Right lobe of liver (tissue), 6 donors: ENCODE measurements around the gene PSME2. TPM values are rescaled to one million over a fixed set of nuclear protein-coding genes. Genes with fewer than 3 reads are reported as not detected.

Source experiments
- ATAC-seq, 4 donors: fragments of 200-7000 bp; cut with Tn5 transposase; one replicate each; pipeline ENCODE4 v1.9.1; 2020; ENCODE audit warnings: mild to moderate bottlenecking in 4 of 4, moderate library complexity in 4 of 4
- DNase-seq, 3 donors: peaks; one replicate each; pipeline ENCODE4 v3.0.0-alpha.2; 2020
- H3K27ac ChIP-seq, 3 donors: fragments of 200-600 bp; one replicate each; pipeline ENCODE4 v1.8.0; 2022
- H3K27me3 ChIP-seq, 2 donors: fragments of 200-600 bp; one replicate each; pipeline ENCODE4 v1.8.0; 2022
- H3K36me3 ChIP-seq, 4 donors: fragments of 200-600 bp; sonication (generic) in 1 of 4; one replicate each; pipeline versions ENCODE4 v1.5.1 to v1.8.0; 2017 to 2022; ENCODE audit warnings: control low read depth in 1 of 4
- H3K4me1 ChIP-seq, 4 donors: fragments of 200-600 bp; sonication (generic) in 1 of 4; one replicate each; pipeline versions ENCODE4 v1.5.1 to v1.8.0; 2017 to 2022; ENCODE audit warnings: control low read depth in 1 of 4
- H3K4me3 ChIP-seq, 3 donors: fragments of 200-600 bp; one replicate each; pipeline ENCODE4 v1.8.0; 2022
- H3K9me3 ChIP-seq, 4 donors: fragments of 200-600 bp; sonication (generic) in 1 of 4; one replicate each; pipeline versions ENCODE4 v1.5.1 to v1.8.0; 2017 to 2022; ENCODE audit warnings: control low read depth in 1 of 4
- POLR2A ChIP-seq: fragments of 450-650 bp; IDR thresholded peaks from one replicate; pipeline ENCODE4 v1.6.1; 2017; ENCODE audit warnings: antibody characterized with exemption, mild to moderate bottlenecking
- WGBS: methylation state at CpG from one replicate; pipeline ENCODE4 v1.1.6; 2018; ENCODE audit warnings: low coverage, low lambda C conversion rate; ENCODE audit not compliant: insufficient coverage; ENCODE audit errors: missing lambda C conversion rate; 5-methylcytosine and 5-hydroxymethylcytosine counted together
- intact Hi-C, 2 donors: fragments of 100-400 bp; cut with DNase I; formaldehyde crosslinking; loops; one replicate each; pipeline versions ENCODE4 v1.11.2 to v1.14.1; 2022
- total RNA-seq, 6 experiments: library from RNA; depleted of rRNA in 2 of 6; stranded (reverse); fragments of >200 nt in 2 of 6; fragmentation: NEBNext Ultra II Directional in 3 of 6; extraction: Animal tissue kit (Norgen Biotek cat#: 25700) in 3 of 6; gene quantifications; one replicate each; pipeline versions ENCODE4 v1.1.0 to v1.2.4, GENCODE V29; 2016 to 2023
- TF ChIP-seq, protein P1 (sequence below), 4 donors: fragments of 200-600 bp in 3 of 4; fragments of 450-650 bp in 1 of 4; IDR thresholded peaks; one replicate each; pipeline versions ENCODE4 v1.5.1 to v1.8.0; 2016 to 2022; ENCODE audit warnings: antibody characterized with exemption in 4 of 4, mild to moderate bottlenecking in 2 of 4
- donor health status: DM: no; HTN: yes; CAD: no.
- donor health status: DM: no; HTN: no; CAD: no.
- donor health status: DM: no; HTN: no; CAD: no.
- donor health status: DM: no; HTN: yes; CAD: no.
- donor health status: DM: no; HTN: yes; CAD: no.

The PSME2 gene
- total RNA-seq, 6 experiments from 2014 or later = 66.1 to 142 (median 110) TPM

- ATAC-seq (no peak), DNase-seq (no peak)
- 91% methylated on average over 9 of the region's 15 CpGs for WGBS
- Histone ChIP-seq H3K36me3 (peaks cover 0 to 9% (median 0%) of the 10 kb centered on the region in 4 donors), H3K27ac (no peak overlapping the region), H3K9me3 (no peaks in the 10 kb centered on the region), H3K27me3 (no peaks in the 10 kb centered on the region), H3K4me1 (peaks cover 0 to 34% (median 4%) of the 10 kb centered on the region in 4 donors), H3K4me3 (no peak overlapping the region)
- intact Hi-C loops = no loop called here
- TF ChIP-seq POLR2A = no peak
- TF ChIP-seq, protein P1, sequence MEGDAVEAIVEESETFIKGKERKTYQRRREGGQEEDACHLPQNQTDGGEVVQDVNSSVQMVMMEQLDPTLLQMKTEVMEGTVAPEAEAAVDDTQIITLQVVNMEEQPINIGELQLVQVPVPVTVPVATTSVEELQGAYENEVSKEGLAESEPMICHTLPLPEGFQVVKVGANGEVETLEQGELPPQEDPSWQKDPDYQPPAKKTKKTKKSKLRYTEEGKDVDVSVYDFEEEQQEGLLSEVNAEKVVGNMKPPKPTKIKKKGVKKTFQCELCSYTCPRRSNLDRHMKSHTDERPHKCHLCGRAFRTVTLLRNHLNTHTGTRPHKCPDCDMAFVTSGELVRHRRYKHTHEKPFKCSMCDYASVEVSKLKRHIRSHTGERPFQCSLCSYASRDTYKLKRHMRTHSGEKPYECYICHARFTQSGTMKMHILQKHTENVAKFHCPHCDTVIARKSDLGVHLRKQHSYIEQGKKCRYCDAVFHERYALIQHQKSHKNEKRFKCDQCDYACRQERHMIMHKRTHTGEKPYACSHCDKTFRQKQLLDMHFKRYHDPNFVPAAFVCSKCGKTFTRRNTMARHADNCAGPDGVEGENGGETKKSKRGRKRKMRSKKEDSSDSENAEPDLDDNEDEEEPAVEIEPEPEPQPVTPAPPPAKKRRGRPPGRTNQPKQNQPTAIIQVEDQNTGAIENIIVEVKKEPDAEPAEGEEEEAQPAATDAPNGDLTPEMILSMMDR (IDR thresholded peaks at IDR 0.05) = no peak
Observed at GRCh38 chr14:24192933-24193332, 46.5 kb upstream of the PSME2 start.

- ATAC-seq = no peak
- H3K36me3 ChIP-seq = peaks cover 0 to 24% (median 2%) of the 10 kb centered on the region in 4 donors
- intact Hi-C loops = no loop called here
- H3K27ac ChIP-seq = no peak overlapping the region
- TF ChIP-seq POLR2A = no peak
- TF ChIP-seq, protein P1 (IDR thresholded peaks at IDR 0.05) = no peak
- H3K9me3 ChIP-seq = no peaks in the 10 kb centered on the region
- DNase-seq = no peak
- peaks cover 0 to 22% (median 7%) of the 10 kb centered on the region in 4 donors for H3K4me1 ChIP-seq
- 96% methylated on average over 4 of the region's 10 CpGs for WGBS
- no peak overlapping the region for H3K4me3 ChIP-seq
- no peaks in the 10 kb centered on the region for H3K27me3 ChIP-seq
Observed at GRCh38 chr14:24190416-24190815, 44.0 kb upstream of the PSME2 start.

GRCh38 chr14:24189460-24189859 is 43.0 kb upstream of the PSME2 start:
- peaks cover 0 to 16% (median 6%) of the 10 kb centered on the region in 4 donors for H3K4me1 ChIP-seq
- H3K27ac ChIP-seq = no peak overlapping the region
- H3K4me3 ChIP-seq = no peak overlapping the region
- intact Hi-C loops = no loop called here
- DNase-seq = no peak
- ATAC-seq = no peak
- H3K27me3 ChIP-seq = no peaks in the 10 kb centered on the region
- TF ChIP-seq, protein P1 (IDR thresholded peaks at IDR 0.05) = no peak
- peaks cover 0 to 30% (median 6%) of the 10 kb centered on the region in 4 donors for H3K36me3 ChIP-seq
- 73% methylated on average over 5 of the region's 9 CpGs for WGBS
- H3K9me3 ChIP-seq = no peaks in the 10 kb centered on the region

- Histone ChIP-seq H3K4me1 (peaks cover 0 to 12% (median 4%) of the 10 kb centered on the region in 4 donors), H3K27ac (peak overlapping the region in 1 of 3 donors; percentile 21), H3K36me3 (peaks cover 0 to 34% (median 8%) of the 10 kb centered on the region in 4 donors), H3K27me3 (no peaks in the 10 kb centered on the region), H3K9me3 (no peaks in the 10 kb centered on the region), H3K4me3 (peak overlapping the region in 2 of 3 donors; percentile 74 to 82)
- DNase-seq = no peak
- 2% methylated on average over 3 of the region's 3 CpGs for WGBS
- intact Hi-C loops = no loop called here
- ATAC-seq = no peak
- TF ChIP-seq, protein P1 (IDR thresholded peaks at IDR 0.05) = no peak
- no peak for TF ChIP-seq POLR2A
Observed at GRCh38 chr14:24189059-24189375, 42.6 kb upstream of the PSME2 start.
